Measurements from ENCODE around the gene SKA1. TPM values are rescaled to one million over a fixed set of nuclear protein-coding genes. Genes with fewer than 3 reads are reported as not detected.

The SKA1 gene
- total and polyA plus RNA-seq, 9 of the 15 experiments (the other 6 are each of a cell fraction or from before 2014, with no cell fraction given) = 27.8 to 67.2 (median 41.9) TPM

GRCh38 chr18:50393802-50394201 is 19.0 kb downstream of the SKA1 start (continued):
- TF ChIP-seq RBM15 (IDR thresholded peaks at IDR 0.05; ENCODE audit: insufficient read depth, low read length) (no peak), ARNT (IDR thresholded peaks at IDR 0.05) (no peak)

GRCh38 chr18:50395093-50395492 is 20.2 kb downstream of the SKA1 start:
- no peak overlapping the region for H2AFZ ChIP-seq (ENCODE audit: low read depth, low read length)
- 50% methylated on average over 2 of the region's 2 CpGs for WGBS (ENCODE audit: insufficient coverage, low coverage, missing lambda C conversion rate)
- H3K4me2 ChIP-seq (ENCODE audit: insufficient read depth, low read length) = no peak overlapping the region
- in situ Hi-C loops (cut with MboI) (no loop called here), intact Hi-C loops (cut with micrococcal nuclease) (no loop called here)
- ChIA-PET CTCF (ENCODE audit: low intra/inter-chr PET ratio) (no interaction called here), POLR2A (interaction anchor here (0.7 kb wide), 1 partner anchor 48 kb away, joined by 3 read pairs; no protein-coding TSS in a partner anchor)
- H3K9me1 ChIP-seq (ENCODE audit: control insufficient read depth, insufficient read depth, low read length) = no peaks in the 10 kb centered on the region
- peaks cover 36% of the 10 kb centered on the region; the same call in 2 of the 3 replicates for H3K36me3 ChIP-seq (ENCODE audit: control insufficient read depth, insufficient read depth, low read length)
- DNase-seq (ENCODE audit: extremely low read depth in 1 of 4, low spot score in 3 of 4) (no peak), ATAC-seq (no peak), FAIRE-seq (no peak)
- H3K4me3 ChIP-seq = no peak overlapping the region
- peaks cover 0 to 14% of the 10 kb centered on the region in 2 experiments; a peak in 3 of 5 replicates for H3K4me1 ChIP-seq (replicated peaks in 1 of 2; ENCODE audit: control insufficient read depth in 2 of 2, insufficient read depth in 2 of 2, low read length in 2 of 2)
- peak; percentile 90 for TF ChIP-seq ZNF512 (tag; IDR thresholded peaks at IDR 0.05)
- TF ChIP-seq SUPT5H (IDR thresholded peaks at IDR 0.05) = 0 out of 2 replicates have a peak, but pooled peaks have one; percentile 32
- no peak for TF ChIP-seq ZNF395 (CRISPR knock-in tag; IDR thresholded peaks at IDR 0.05)
- no peaks in the 10 kb centered on the region for H3K79me2 ChIP-seq (ENCODE audit: control insufficient read depth, insufficient read depth, low read length)
- BruUV-seq (replicated peaks) = no TSS peak
- no peak overlapping the region for H3K9ac ChIP-seq (ENCODE audit: insufficient read depth in 1 of 2, low read depth in 2 of 2, low read length in 2 of 2)
- no peak overlapping the region for H3K27ac ChIP-seq (ENCODE audit: extremely low read depth, low read depth, low read length)
- H3K27me3 ChIP-seq (ENCODE audit: control insufficient read depth in 2 of 2, insufficient read depth in 2 of 2, low read length in 2 of 2) = no peaks in the 10 kb centered on the region
- no peaks in the 10 kb centered on the region for H4K20me1 ChIP-seq (replicated peaks; ENCODE audit: control insufficient read depth, insufficient read depth, low read length)
- H3K9me3 ChIP-seq (replicated peaks; ENCODE audit: control insufficient read depth, insufficient read depth, low read depth, low read length) = peaks cover 2% of the 10 kb centered on the region; the same call in 1 of the 2 replicates
